Skeletal muscle tissue (tissue), 4 donors: ENCODE results near the gene BMERB1. TPM values are rescaled to one million over a fixed set of nuclear protein-coding genes. Genes with fewer than 3 reads are reported as not detected.
"Not testable (repeated sequence)": the region's sequence is repeated elsewhere in the genome, so short reads cannot be mapped to it uniquely, and the experiment has no call there.

Experiments
- H3K27ac ChIP-seq: one replicate; pipeline ENCODE4 v1.7.0; 2013; ENCODE audit warnings: mild to moderate bottlenecking, low read depth, low read length, inconsistent platforms
- H3K27me3 ChIP-seq, 3 donors: one replicate each; pipeline ENCODE4 v1.7.0; 2013; ENCODE audit warnings: low read length in 3 of 3; ENCODE audit not compliant: control insufficient read depth in 3 of 3, insufficient read depth in 3 of 3
- H3K36me3 ChIP-seq, 3 donors: one replicate each; pipeline ENCODE4 v1.7.0; 2013; ENCODE audit warnings: low read length in 3 of 3; ENCODE audit not compliant: control insufficient read depth in 3 of 3, insufficient read depth in 3 of 3
- H3K4me1 ChIP-seq, 3 donors: one replicate each; pipeline ENCODE4 v1.7.0; 2013; ENCODE audit warnings: low read length in 3 of 3, mild to moderate bottlenecking in 3 of 3; ENCODE audit not compliant: control insufficient read depth in 3 of 3, insufficient read depth in 3 of 3
- H3K4me3 ChIP-seq, 3 donors: one replicate each; pipeline ENCODE4 v1.7.0; 2013; ENCODE audit warnings: low read length in 3 of 3
- H3K9ac ChIP-seq, 3 donors: one replicate each; pipeline ENCODE4 v1.7.0; 2013; ENCODE audit warnings: low read length in 3 of 3, mild to moderate bottlenecking in 3 of 3, moderate library complexity in 2 of 3, low read depth in 1 of 3
- H3K9me3 ChIP-seq, 3 donors: one replicate each; pipeline ENCODE4 v1.7.0; 2013; ENCODE audit warnings: low read length in 3 of 3; ENCODE audit not compliant: control insufficient read depth in 3 of 3
- total RNA-seq: library from RNA; depleted of rRNA; stranded (reverse); fragments of >200 nt; gene quantifications from one replicate; pipeline ENCODE4 v1.2.3, GENCODE V29; 2014
- donor health status: Osteomylitis.

The BMERB1 gene
- total RNA-seq, 1 donor from 2014 or later: 7.8 TPM

DNA sequence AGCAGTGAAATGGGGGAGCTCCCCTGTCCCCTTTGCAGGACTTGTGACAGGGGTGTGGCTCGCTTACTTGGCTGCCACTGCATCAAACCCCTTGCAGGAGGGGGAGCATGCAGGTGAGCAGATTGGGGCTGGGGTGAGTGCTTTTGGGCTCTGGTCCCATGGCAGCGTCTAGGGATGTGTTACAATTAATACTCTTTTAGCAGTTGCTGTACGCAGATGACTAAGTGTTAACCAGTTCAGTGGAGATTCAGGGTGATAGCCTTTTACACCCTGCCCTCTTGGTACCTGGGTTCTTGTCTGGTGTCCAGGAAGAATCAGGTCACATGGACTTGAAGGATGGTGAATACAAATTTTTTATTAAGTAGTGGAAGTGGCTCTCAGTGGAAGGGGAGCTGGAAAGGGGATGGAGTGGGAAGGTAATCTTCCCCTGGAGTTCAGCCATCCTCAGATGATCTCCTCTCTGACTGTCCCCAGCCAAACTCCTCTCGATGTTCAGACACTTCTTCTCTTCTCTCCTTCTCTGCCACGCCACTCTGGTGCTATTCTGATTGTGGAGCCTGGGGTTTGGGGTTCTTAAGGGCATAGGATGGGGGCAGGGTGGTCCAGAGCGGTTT is 108.5 kb downstream of the BMERB1 start:
- H3K36me3 ChIP-seq: peaks cover 0 to 2% (median 0%) of the 10 kb centered on the region in 3 donors
- no peaks in the 10 kb centered on the region for H3K9me3 ChIP-seq
- no peak overlapping the region for H3K9ac ChIP-seq
- H3K27ac ChIP-seq: no peak overlapping the region
- H3K4me1 ChIP-seq: no peaks in the 10 kb centered on the region
- H3K4me3 ChIP-seq: no peak overlapping the region
- no peaks in the 10 kb centered on the region for H3K27me3 ChIP-seq

DNA sequence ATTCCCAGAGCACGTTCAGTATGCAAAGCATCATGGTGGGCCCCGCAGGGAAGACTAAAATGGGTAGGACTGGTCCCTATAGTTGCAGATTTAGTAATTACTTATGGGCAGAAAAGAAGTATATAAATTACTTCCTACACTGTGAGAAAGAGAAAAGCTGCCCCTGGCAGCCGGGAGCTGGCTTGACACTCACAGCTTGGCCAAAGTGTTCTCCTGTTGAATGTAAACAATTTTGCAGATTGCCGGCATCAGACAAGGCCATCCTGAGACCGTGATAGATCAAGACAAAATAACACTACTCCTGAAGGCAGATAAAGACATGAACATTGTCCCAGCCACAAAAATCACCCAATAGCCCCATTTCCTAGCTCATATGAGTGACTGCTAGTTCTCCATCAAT is 110.0 kb downstream of the BMERB1 start:
- Histone ChIP-seq H3K27ac (no peak overlapping the region), H3K27me3 (no peaks in the 10 kb centered on the region), H3K9me3 (no peaks in the 10 kb centered on the region), H3K9ac (no peak overlapping the region), H3K4me3 (no peak overlapping the region), H3K36me3 (peaks cover 0 to 2% (median 0%) of the 10 kb centered on the region in 3 donors), H3K4me1 (no peaks in the 10 kb centered on the region)

- Histone ChIP-seq H3K4me3 (no peak overlapping the region), H3K9ac (no peak overlapping the region), H3K27me3 (no peaks in the 10 kb centered on the region), H3K27ac (no peak overlapping the region), H3K4me1 (peaks cover 0 to under 1% (median 0%) of the 10 kb centered on the region in 3 donors), H3K9me3 (no peaks in the 10 kb centered on the region), H3K36me3 (peaks cover 0 to under 1% (median 0%) of the 10 kb centered on the region in 3 donors)
These were observed 111.2 kb downstream of the BMERB1 start for GRCh38 chr16:15545544-15545943.

- H3K27ac ChIP-seq, H3K9ac ChIP-seq, H3K4me3 ChIP-seq, H3K36me3 ChIP-seq, H3K27me3 ChIP-seq, H3K4me1 ChIP-seq, H3K9me3 ChIP-seq: not testable (repeated sequence)
These were observed 112.8 kb downstream of the BMERB1 start for GRCh38 chr16:15547072-15547767.

DNA sequence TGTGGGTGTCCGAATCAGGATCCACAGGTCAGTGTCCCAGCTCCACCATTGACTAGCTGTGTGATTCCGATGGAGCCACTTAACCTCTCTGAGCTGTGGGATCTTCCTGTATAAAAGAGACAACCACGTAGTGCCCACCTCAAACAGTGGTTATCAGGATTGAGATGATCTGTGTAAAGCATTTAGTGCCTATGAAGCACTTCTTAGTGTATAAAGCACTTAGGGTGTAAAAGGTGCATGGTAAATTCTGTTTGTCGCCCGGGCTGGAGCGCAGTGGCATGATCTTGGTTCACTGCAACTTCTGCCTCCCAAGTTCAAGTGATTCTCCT is 113.3 kb downstream of the BMERB1 start:
- Histone ChIP-seq H3K9me3 (no peaks in the 10 kb centered on the region), H3K36me3 (no peaks in the 10 kb centered on the region), H3K4me1 (peaks cover 5 to 7% (median 6%) of the 10 kb centered on the region in 3 donors), H3K4me3 (no peak overlapping the region), H3K27me3 (no peaks in the 10 kb centered on the region), H3K27ac (no peak overlapping the region), H3K9ac (no peak overlapping the region)

GRCh38 chr16:15548482-15548891 is 114.1 kb downstream of the BMERB1 start:
- Histone ChIP-seq H3K27ac (no peak overlapping the region), H3K36me3 (no peaks in the 10 kb centered on the region), H3K27me3 (no peaks in the 10 kb centered on the region), H3K9me3 (no peaks in the 10 kb centered on the region), H3K9ac (no peak overlapping the region), H3K4me1 (peaks cover 5 to 7% (median 6%) of the 10 kb centered on the region in 3 donors), H3K4me3 (no peak overlapping the region)

GRCh38 chr16:15552507-15552906 is 118.1 kb downstream of the BMERB1 start:
- no peak overlapping the region for H3K27ac ChIP-seq
- no peak overlapping the region for H3K4me3 ChIP-seq
- no peak overlapping the region for H3K9ac ChIP-seq
- peaks cover 5 to 7% (median 6%) of the 10 kb centered on the region in 3 donors for H3K4me1 ChIP-seq
- no peaks in the 10 kb centered on the region for H3K27me3 ChIP-seq
- H3K9me3 ChIP-seq: no peaks in the 10 kb centered on the region
- no peaks in the 10 kb centered on the region for H3K36me3 ChIP-seq

DNA sequence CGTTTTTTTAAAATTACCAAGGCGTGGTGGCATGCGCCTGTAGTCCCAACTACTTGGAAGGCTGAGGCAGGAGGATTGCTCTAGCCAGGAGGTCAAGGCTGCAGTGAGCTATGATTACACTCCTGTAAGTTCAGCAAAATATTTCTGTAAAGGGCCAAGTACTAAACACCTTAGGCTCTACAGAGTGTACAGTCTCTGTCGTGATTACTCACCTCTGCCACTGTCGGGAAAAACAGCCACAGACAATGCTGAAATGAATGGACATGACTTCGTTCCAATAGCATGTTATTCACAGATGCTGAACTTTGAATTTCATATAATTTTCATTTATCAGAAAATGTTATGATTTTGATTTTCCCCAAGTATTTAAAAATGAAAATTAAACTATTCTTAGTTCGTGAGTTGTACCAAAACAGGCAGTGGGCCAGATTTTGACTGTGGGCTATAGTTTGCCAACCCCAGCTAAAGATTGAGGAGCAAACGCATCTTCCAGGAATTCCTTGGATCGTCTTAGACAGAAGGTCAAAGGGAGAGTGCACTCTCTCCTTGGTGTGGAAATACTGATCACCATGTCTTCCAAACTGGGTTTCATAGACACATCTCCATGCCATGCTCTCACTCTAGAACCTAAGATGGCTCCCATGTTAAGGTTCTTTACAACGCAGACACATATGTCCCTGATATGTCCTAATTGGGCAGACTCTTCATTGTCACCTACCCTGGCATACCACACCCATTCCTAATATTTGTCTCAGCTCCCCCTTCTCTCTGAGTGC is 119.1 kb downstream of the BMERB1 start:
- Histone ChIP-seq H3K27ac (no peak overlapping the region), H3K36me3 (no peaks in the 10 kb centered on the region), H3K27me3 (no peaks in the 10 kb centered on the region), H3K9me3 (no peaks in the 10 kb centered on the region), H3K9ac (no peak overlapping the region), H3K4me1 (peaks cover 5 to 7% (median 6%) of the 10 kb centered on the region in 3 donors), H3K4me3 (no peak overlapping the region)

- Histone ChIP-seq H3K36me3 (no peaks in the 10 kb centered on the region), H3K27ac (no peak overlapping the region), H3K4me1 (peaks cover 1 to 2% (median 2%) of the 10 kb centered on the region in 3 donors), H3K9me3 (no peaks in the 10 kb centered on the region), H3K9ac (no peak overlapping the region), H3K4me3 (no peak overlapping the region), H3K27me3 (no peaks in the 10 kb centered on the region)
These were observed 121.7 kb downstream of the BMERB1 start for GRCh38 chr16:15556130-15556529.

GRCh38 chr16:15557258-15557657 is 122.9 kb downstream of the BMERB1 start:
- Histone ChIP-seq H3K36me3 (no peaks in the 10 kb centered on the region), H3K9ac (no peak overlapping the region), H3K27me3 (no peaks in the 10 kb centered on the region), H3K4me1 (peaks cover under 1% of the 10 kb centered on the region in 3 donors), H3K27ac (no peak overlapping the region), H3K4me3 (no peak overlapping the region), H3K9me3 (no peaks in the 10 kb centered on the region)
